GM12878 (cell line): ENCODE data around the gene UBE2E2.

Source experiments
- ATF3 ChIP-seq: IDR thresholded peaks from 2 replicates; pipeline ENCODE4 v1.6.1; 2011; ENCODE audit warnings: low read depth, mild to moderate bottlenecking, low read length, moderate library complexity, borderline replicate concordance; ENCODE audit errors: extremely low read depth
- EP300 ChIP-seq, 2 experiments: fragments of 150-350 bp in 1 of 2; IDR thresholded peaks; 2 replicates each; pipeline ENCODE4 v1.6.1; 2011 to 2012; ENCODE audit warnings: low read depth in 2 of 2, low read length in 2 of 2, borderline replicate concordance in 1 of 2, improper control_type of control experiment in 1 of 2, inconsistent platforms in 1 of 2; ENCODE audit not compliant: control insufficient read depth in 1 of 2
- EZH2 ChIP-seq: IDR thresholded peaks from 2 replicates; pipeline ENCODE4 v1.6.1; 2012; ENCODE audit warnings: low read depth, mild to moderate bottlenecking, control low read depth, inconsistent platforms, low read length, borderline replicate concordance; ENCODE audit not compliant: control insufficient read depth
- HDAC6 ChIP-seq: fragments of 200-600 bp; sonication (generic); IDR thresholded peaks from one replicate; pipeline ENCODE4 v1.8.0; 2017; ENCODE audit warnings: antibody characterized with exemption; ENCODE audit not compliant: unreplicated experiment
- IRF3 ChIP-seq: fragments of 450-650 bp; IDR thresholded peaks from 2 replicates; pipeline ENCODE4 v1.6.1; 2014; ENCODE audit warnings: mild to moderate bottlenecking

DNA sequence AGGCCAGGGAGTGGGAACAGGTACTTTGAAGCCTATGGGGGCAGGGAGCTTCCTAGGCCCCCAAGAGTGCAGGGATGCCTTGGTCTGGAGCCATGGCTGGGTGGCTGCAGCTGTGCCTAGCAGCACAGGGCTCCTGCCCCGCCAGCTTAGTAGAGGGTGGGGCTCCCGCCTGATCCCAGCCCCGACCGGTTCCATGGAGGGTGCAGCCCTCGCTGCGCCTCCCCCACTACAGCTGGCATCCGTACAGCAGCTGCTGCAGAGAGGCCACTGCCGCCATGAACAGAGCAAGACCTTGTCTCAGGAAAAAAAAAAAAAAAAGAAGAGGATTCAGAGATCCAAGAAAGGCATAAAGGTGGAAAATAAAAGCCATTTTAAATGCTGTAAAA, 277.2 kb downstream of the UBE2E2 start:
- no peak for TF ChIP-seq EP300 (IDR thresholded peaks at IDR 0.05; ENCODE audit: borderline replicate concordance in 1 of 2, control insufficient read depth in 1 of 2, low read depth in 2 of 2, low read length in 2 of 2)
- no peak for TF ChIP-seq EZH2
- no peak for TF ChIP-seq ATF3
- TF ChIP-seq HDAC6: no peak
- no peak for TF ChIP-seq IRF3
